SK-N-SH (cell line): ENCODE data around the gene CYYR1.

Source experiments
- TF ChIP-seq, protein P1 (sequence below): fragments of 200-600 bp; sonication (generic); IDR thresholded peaks from 2 replicates; pipeline ENCODE4 v1.6.1; 2017; ENCODE audit warnings: antibody characterized with exemption, mild to moderate bottlenecking, moderate library complexity
- TF ChIP-seq, protein P2 (sequence below): fragments of 150-350 bp; IDR thresholded peaks from 2 replicates; pipeline ENCODE4 v1.6.1; 2017; ENCODE audit warnings: antibody characterized with exemption, low read length, low read depth, borderline replicate concordance

DNA sequence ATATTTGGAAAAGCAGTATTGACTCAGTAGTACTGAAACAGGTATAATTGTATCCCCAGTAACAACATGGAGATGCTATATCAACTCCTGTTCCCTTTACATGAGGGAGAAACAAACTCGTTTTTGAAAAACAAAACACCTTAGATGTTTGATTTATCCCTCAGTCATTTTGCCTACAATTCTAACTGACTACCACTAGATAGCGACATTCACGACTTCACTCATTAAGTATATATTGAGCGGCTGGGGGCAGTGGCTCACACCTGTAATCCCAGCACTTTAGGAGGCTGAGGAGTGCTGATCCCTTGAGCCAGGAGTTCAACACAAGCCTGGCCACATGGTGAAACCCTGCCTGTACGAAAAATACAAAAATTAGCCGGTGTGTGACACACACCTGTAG is 83.3 kb downstream of the CYYR1 start:
- TF ChIP-seq, protein P1, sequence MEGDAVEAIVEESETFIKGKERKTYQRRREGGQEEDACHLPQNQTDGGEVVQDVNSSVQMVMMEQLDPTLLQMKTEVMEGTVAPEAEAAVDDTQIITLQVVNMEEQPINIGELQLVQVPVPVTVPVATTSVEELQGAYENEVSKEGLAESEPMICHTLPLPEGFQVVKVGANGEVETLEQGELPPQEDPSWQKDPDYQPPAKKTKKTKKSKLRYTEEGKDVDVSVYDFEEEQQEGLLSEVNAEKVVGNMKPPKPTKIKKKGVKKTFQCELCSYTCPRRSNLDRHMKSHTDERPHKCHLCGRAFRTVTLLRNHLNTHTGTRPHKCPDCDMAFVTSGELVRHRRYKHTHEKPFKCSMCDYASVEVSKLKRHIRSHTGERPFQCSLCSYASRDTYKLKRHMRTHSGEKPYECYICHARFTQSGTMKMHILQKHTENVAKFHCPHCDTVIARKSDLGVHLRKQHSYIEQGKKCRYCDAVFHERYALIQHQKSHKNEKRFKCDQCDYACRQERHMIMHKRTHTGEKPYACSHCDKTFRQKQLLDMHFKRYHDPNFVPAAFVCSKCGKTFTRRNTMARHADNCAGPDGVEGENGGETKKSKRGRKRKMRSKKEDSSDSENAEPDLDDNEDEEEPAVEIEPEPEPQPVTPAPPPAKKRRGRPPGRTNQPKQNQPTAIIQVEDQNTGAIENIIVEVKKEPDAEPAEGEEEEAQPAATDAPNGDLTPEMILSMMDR: no peak
- TF ChIP-seq, protein P2, sequence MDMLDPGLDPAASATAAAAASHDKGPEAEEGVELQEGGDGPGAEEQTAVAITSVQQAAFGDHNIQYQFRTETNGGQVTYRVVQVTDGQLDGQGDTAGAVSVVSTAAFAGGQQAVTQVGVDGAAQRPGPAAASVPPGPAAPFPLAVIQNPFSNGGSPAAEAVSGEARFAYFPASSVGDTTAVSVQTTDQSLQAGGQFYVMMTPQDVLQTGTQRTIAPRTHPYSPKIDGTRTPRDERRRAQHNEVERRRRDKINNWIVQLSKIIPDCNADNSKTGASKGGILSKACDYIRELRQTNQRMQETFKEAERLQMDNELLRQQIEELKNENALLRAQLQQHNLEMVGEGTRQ: no peak
